ENCODE data around the gene ZFP69.
"Not testable (repeated sequence)": the region's sequence is repeated elsewhere in the genome, so short reads cannot be mapped to it uniquely, and the experiment has no call there.

Gene ZFP69

DNA sequence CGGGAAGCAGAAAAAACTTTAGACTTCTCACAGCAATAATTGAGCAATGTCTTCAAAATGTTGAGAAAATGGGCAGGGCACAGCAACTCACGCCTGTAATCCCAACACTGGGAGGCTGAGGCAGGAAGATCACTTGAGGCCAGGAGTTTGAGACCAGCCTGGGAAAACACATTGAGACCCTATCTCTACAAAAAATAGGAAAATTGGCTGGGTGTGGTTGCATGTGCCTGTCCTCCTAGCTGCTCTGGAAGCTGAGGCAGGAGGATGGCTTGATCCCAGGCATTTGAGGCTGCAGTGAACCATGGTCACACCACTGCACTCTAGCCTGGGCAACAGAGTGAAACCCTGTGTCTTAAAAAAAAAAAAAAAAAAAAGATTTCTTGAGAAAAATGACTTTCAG is 7.8 kb upstream of the ZFP69 start:
- no peak overlapping the region for H3K4me3 ChIP-seq (ENCODE audit: control insufficient read depth, low read depth, low read length)
- TF ChIP-seq, protein P1, sequence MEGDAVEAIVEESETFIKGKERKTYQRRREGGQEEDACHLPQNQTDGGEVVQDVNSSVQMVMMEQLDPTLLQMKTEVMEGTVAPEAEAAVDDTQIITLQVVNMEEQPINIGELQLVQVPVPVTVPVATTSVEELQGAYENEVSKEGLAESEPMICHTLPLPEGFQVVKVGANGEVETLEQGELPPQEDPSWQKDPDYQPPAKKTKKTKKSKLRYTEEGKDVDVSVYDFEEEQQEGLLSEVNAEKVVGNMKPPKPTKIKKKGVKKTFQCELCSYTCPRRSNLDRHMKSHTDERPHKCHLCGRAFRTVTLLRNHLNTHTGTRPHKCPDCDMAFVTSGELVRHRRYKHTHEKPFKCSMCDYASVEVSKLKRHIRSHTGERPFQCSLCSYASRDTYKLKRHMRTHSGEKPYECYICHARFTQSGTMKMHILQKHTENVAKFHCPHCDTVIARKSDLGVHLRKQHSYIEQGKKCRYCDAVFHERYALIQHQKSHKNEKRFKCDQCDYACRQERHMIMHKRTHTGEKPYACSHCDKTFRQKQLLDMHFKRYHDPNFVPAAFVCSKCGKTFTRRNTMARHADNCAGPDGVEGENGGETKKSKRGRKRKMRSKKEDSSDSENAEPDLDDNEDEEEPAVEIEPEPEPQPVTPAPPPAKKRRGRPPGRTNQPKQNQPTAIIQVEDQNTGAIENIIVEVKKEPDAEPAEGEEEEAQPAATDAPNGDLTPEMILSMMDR (IDR thresholded peaks at IDR 0.05; ENCODE audit: control insufficient read depth, insufficient read depth, low read depth, low read length, missing control alignments), result no peak
- no peak for DNase-seq (ENCODE audit: low read depth)

DNA sequence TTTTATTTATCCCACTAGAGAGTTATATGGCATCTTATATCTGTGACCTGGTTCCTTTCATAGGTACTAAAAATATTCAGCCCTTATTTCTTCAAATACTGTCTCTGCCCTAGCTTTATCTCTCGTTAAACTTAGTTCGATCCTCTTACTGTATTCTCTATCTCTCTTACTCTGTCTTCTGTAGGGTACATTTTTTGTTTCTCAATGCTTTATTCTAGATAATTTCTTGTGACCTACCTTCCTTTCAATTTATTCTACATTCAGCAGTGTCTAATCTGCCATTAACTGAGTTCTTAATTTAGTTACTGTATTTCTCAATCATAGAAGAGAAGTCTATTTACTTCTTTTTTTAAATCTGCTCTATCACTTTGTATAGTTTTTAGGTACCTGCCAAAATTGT is 1.8 kb upstream of the ZFP69 start:
- H3K4me3 ChIP-seq (ENCODE audit: control insufficient read depth, low read depth, low read length), result no peak overlapping the region
- DNase-seq (ENCODE audit: low read depth), result no peak
- TF ChIP-seq, protein P1 (IDR thresholded peaks at IDR 0.05; ENCODE audit: control insufficient read depth, insufficient read depth, low read depth, low read length, missing control alignments), result no peak

DNA sequence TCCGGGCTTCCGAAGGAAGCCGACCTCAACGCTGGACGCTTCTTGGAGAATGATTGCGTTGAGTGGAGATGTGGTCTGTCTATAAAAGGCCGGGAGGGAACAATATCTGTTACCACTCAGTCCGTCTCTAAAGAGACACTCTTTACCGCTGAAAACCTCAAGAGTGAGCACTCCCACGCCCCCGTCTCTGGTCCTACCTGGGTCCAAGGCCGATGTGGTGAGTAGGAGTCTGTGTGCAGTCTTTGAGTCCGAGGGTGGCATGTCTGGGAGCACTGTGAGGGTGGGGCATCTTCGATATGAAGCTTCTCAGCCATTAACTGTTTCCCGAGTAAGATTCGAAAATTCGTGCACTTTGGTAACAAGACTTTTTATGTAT is 576 bp downstream of the ZFP69 start:
- peak overlapping the region; percentile 80 for H3K4me3 ChIP-seq (ENCODE audit: control insufficient read depth, low read depth, low read length)
- TF ChIP-seq, protein P1 (IDR thresholded peaks at IDR 0.05; ENCODE audit: control insufficient read depth, insufficient read depth, low read depth, low read length, missing control alignments), result no peak
- DNase-seq (ENCODE audit: low read depth), result no peak

DNA sequence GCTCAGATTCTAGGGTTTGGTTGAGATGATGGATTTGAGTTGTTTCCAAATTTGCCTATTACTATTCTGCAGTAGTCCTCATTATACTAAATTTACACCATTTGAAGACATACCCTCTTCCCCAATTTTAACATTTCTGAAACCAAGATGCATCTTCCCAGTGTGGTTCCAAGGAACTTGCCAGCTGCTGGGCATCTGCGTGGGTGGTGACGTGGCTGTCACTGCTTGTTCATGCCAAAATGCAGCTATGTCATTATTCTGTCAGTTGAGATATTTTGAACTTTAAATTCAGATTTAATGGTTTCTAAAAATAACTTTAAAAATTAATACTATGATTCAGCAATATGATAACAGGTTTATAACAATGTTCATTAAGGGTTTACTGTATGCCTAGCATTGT is 1.2 kb downstream of the ZFP69 start:
- TF ChIP-seq, protein P1 (IDR thresholded peaks at IDR 0.05; ENCODE audit: control insufficient read depth, insufficient read depth, low read depth, low read length, missing control alignments), result no peak
- no peak for DNase-seq (ENCODE audit: low read depth)
- H3K4me3 ChIP-seq (ENCODE audit: control insufficient read depth, low read depth, low read length), result peak overlapping the region; percentile 80

DNA sequence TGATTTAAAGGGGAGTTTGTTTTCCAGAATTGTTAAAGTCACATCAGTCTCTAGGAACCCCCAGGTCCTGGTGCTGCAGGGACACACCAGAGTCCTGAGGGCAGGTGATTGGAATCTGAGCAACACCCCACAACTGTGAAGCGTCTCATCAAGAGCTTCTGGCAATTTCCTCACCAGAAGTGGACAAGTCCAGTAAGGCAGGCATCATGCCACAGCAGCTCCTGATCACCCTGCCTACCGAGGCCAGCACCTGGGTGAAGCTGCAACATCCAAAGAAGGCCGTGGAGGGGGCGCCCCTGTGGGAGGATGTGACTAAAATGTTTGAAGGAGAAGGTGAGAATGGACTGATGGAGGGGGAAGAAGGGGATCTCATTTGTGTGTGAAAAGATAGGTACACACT is 2.1 kb downstream of the ZFP69 start:
- H3K4me3 ChIP-seq (ENCODE audit: control insufficient read depth, low read depth, low read length), result no peak overlapping the region
- TF ChIP-seq, protein P1 (IDR thresholded peaks at IDR 0.05; ENCODE audit: control insufficient read depth, insufficient read depth, low read depth, low read length, missing control alignments), result no peak
- no peak for DNase-seq (ENCODE audit: low read depth)

DNA sequence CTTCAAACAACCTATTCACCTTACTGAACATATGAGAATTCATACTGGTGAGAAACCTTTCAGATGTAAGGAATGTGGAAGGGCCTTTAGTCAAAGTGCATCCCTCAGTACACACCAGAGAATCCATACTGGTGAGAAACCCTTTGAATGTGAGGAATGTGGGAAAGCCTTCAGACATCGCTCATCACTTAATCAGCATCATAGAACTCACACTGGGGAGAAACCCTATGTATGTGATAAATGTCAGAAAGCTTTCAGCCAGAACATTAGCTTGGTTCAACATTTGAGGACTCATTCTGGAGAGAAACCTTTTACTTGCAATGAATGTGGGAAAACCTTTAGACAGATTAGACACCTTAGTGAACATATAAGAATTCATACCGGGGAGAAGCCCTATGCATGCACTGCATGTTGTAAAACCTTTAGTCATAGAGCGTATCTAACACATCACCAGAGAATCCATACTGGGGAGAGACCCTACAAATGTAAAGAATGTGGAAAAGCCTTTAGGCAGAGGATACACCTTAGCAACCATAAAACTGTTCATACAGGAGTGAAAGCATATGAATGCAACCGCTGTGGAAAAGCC is 18.3 kb downstream of the ZFP69 start:
- no peak overlapping the region for H3K4me3 ChIP-seq (ENCODE audit: control insufficient read depth, low read depth, low read length)
- TF ChIP-seq, protein P1 (IDR thresholded peaks at IDR 0.05; ENCODE audit: control insufficient read depth, insufficient read depth, low read depth, low read length, missing control alignments), result no peak
- DNase-seq (ENCODE audit: low read depth), result no peak

DNA sequence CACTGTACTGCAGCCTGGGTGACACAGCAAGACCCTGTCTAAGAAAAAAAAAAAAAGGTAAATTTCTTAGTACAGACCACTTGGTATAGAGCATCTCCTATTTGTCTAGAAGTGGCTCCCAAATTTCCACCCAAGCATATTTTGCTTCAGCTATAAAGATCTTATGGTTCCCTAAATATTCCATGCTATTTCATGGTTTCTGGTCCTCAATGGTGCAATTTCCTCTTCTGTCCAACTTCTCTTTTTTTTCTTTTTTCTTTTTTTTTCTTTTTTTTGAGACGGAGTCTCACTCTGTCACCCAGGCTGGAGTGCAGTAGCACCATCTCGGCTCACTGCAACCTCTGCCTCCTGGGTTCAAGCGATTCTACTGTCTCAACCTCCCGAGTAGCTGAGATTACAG is 25.6 kb downstream of the ZFP69 start:
- DNase-seq (ENCODE audit: low read depth); H3K4me3 ChIP-seq (ENCODE audit: control insufficient read depth, low read depth, low read length): not testable (repeated sequence)

Measured in AG09309 (cell line).